Upper lobe of right lung (tissue), 1 donor: Measurements from ENCODE around the gene LTA4H. TPM values are rescaled to one million over a fixed set of nuclear protein-coding genes. Genes with fewer than 3 reads are reported as not detected.

Experiments
- ATAC-seq: fragments of 200-7000 bp; cut with Tn5 transposase; one replicate; pipeline ENCODE4 v1.9.1; 2020; ENCODE audit warnings: mild to moderate bottlenecking, moderate library complexity
- DNase-seq: peaks from one replicate; pipeline ENCODE4 v3.0.0-alpha.2; 2020
- H3K27ac ChIP-seq: fragments of 200-600 bp; one replicate; pipeline ENCODE4 v1.8.0; 2022
- H3K27me3 ChIP-seq: fragments of 200-600 bp; one replicate; pipeline ENCODE4 v1.8.0; 2022; ENCODE audit warnings: mild to moderate bottlenecking
- H3K36me3 ChIP-seq: fragments of 200-600 bp; one replicate; pipeline ENCODE4 v1.8.0; 2022
- H3K4me1 ChIP-seq: fragments of 200-600 bp; one replicate; pipeline ENCODE4 v1.8.0; 2022
- H3K4me3 ChIP-seq: fragments of 200-600 bp; one replicate; pipeline ENCODE4 v1.8.0; 2022; ENCODE audit warnings: mild to moderate bottlenecking
- H3K9me3 ChIP-seq: fragments of 200-600 bp; one replicate; pipeline ENCODE4 v1.8.0; 2022
- intact Hi-C: fragments of 100-400 bp; cut with DNase I; formaldehyde crosslinking; loops from one replicate; pipeline ENCODE4 v1.11.0; 2022
- total RNA-seq: library from RNA; stranded (reverse); fragmentation: NEBNext Ultra II Directional; extraction: Animal tissue kit (Norgen Biotek cat#: 25700); gene quantifications from one replicate; pipeline ENCODE4 v1.2.1, GENCODE V29; 2021
- TF ChIP-seq, protein P1 (sequence below): fragments of 200-600 bp; IDR thresholded peaks from one replicate; pipeline ENCODE4 v1.8.0; 2022; ENCODE audit warnings: antibody characterized with exemption
- donor health status: DM: no; HTN: yes; CAD: no; lungs with severe emphysema.

Gene LTA4H
- total RNA-seq, 1 donor from 2014 or later: 314 TPM

DNA sequence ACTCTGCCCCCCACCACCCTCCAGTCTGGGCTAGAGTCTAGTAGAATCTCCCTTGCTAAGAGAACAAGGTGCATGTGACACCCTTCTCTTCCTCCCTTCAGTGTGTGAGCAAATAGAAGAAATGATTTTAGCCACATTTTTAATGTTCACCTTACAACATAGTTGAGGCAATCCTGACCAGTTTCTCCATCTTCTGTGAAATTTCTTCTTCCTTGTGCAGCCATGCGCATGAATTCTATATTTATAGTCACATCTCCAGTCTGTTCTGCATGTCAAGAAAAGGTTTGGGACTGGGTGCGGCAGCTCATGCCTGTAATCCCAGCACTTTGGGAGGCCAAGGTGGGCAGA is 9.5 kb upstream of the LTA4H start:
- no peak for DNase-seq
- Histone ChIP-seq H3K4me3 (no peak overlapping the region), H3K27ac (peak overlapping the region; percentile 60), H3K36me3 (no peaks in the 10 kb centered on the region), H3K27me3 (no peaks in the 10 kb centered on the region), H3K4me1 (peaks cover 45% of the 10 kb centered on the region), H3K9me3 (no peaks in the 10 kb centered on the region)
- TF ChIP-seq, protein P1, sequence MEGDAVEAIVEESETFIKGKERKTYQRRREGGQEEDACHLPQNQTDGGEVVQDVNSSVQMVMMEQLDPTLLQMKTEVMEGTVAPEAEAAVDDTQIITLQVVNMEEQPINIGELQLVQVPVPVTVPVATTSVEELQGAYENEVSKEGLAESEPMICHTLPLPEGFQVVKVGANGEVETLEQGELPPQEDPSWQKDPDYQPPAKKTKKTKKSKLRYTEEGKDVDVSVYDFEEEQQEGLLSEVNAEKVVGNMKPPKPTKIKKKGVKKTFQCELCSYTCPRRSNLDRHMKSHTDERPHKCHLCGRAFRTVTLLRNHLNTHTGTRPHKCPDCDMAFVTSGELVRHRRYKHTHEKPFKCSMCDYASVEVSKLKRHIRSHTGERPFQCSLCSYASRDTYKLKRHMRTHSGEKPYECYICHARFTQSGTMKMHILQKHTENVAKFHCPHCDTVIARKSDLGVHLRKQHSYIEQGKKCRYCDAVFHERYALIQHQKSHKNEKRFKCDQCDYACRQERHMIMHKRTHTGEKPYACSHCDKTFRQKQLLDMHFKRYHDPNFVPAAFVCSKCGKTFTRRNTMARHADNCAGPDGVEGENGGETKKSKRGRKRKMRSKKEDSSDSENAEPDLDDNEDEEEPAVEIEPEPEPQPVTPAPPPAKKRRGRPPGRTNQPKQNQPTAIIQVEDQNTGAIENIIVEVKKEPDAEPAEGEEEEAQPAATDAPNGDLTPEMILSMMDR: no peak
- intact Hi-C loops: no loop called here
- ATAC-seq: peak; percentile 27

DNA sequence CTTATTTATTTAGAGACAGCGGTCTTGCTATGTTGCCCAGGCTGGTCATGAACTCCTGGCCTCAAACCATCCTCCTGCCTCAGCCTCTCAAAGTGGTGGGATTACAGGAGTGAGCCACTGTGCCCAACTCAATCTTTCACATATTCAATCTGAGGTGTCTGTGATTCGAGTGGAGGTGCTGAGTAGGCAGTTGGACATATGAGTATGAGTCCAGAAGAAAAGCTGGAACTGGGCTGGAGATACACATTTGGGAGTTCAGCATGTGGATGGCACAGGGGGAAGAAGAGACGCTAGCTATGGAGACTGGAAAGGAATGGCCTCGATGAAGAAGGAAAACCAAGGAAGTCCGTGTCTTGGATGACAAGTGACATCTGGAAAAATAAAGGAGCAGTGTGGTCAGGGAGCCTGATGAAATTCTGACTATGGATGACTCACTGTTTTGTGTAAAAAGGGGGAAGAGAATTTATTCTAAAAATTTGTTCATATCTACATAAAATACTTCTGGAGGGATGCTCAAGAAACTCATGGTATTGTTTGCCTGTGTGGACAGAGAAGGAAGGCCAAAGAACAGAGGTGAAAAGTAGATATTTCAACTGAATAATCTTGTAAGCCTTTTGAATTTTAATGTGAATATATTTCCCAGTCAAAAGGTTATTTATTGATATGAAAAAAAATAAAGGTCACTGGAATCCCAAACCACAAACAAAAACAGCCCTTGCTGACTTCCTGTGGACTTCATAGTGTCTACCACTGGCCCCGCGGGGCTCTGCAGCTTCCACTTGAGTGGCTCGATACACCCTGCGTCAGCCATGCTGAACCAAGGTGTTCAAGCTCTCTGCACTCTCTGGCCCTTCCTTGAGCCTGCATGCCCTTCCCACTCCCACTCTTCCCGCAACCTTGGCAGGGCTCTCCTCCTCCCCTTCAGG is 8.9 kb upstream of the LTA4H start:
- no peak for DNase-seq
- H3K4me3 ChIP-seq: no peak overlapping the region
- TF ChIP-seq, protein P1: no peak
- intact Hi-C loops: no loop called here
- peaks cover 39% of the 10 kb centered on the region for H3K4me1 ChIP-seq
- H3K36me3 ChIP-seq: no peaks in the 10 kb centered on the region
- no peaks in the 10 kb centered on the region for H3K9me3 ChIP-seq
- no peaks in the 10 kb centered on the region for H3K27me3 ChIP-seq
- ATAC-seq: peak; percentile 8
- H3K27ac ChIP-seq: peak overlapping the region; percentile 60

DNA sequence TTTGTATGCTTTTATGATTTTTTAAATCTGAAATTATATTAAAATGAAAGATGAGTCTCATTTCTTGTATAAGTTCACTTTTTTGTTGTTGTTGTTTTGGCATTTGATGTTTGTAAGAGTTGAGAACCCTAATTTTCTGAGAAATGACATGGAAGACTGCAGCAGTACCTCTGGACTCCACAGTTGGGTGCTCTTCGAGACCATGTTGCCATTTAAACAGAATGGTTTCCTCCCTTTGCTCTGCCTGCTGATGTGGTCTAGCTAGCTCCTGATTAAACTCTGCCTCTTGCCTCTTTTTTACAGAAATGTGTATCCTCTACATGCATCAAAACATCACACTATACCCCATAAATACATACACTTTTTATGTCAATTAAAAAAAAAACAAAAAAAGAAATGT is 5.8 kb upstream of the LTA4H start:
- Histone ChIP-seq H3K4me1 (peaks cover 13% of the 10 kb centered on the region), H3K27ac (no peak overlapping the region), H3K36me3 (no peaks in the 10 kb centered on the region), H3K4me3 (no peak overlapping the region), H3K27me3 (no peaks in the 10 kb centered on the region), H3K9me3 (no peaks in the 10 kb centered on the region)
- TF ChIP-seq, protein P1: no peak
- ATAC-seq: no peak
- intact Hi-C loops: no loop called here
- no peak for DNase-seq

DNA sequence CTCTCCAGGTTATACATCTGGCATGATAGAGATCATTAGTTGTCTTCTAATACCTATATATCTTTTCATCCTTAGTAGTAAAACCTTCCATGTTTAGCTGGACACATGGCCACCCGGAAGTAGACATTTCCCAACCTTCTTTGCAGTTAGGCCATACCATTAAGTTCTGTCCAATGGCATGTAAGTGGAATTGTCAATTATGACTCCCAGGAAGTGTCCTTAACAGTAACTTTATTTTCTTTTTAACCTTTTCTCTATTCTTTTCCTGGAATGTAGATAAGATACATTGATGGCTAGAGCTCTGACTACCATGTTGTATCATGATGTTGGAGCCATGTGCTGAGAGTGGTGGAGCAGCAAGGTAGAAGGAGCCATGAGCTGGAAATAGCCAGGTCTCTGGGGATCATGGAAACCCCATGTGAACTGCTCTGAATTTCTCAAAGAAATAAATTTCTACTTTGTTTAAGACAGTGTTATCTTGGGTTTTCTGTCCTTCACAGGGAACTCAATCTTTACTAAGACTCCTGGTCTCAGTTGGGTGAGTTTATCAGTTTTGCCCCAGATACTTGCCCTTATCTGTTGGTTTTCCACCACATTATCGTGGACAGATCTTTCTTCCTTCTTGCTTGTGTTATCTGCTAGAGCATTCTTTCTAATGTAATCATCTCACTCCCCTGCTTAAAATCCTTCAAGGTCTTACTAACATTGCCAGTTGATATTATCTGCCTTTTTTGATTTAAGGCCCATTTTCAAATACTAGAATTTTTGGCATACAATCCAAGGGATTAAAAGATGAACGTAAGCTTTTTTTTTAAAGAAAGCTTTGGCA is 5.1 kb upstream of the LTA4H start:
- no peak overlapping the region for H3K27ac ChIP-seq
- DNase-seq (no peak), ATAC-seq (no peak)
- no peaks in the 10 kb centered on the region for H3K9me3 ChIP-seq
- TF ChIP-seq, protein P1: no peak
- intact Hi-C loops: no loop called here
- H3K36me3 ChIP-seq: no peaks in the 10 kb centered on the region
- H3K4me3 ChIP-seq: no peak overlapping the region
- H3K4me1 ChIP-seq: peaks cover 10% of the 10 kb centered on the region
- no peaks in the 10 kb centered on the region for H3K27me3 ChIP-seq

DNA sequence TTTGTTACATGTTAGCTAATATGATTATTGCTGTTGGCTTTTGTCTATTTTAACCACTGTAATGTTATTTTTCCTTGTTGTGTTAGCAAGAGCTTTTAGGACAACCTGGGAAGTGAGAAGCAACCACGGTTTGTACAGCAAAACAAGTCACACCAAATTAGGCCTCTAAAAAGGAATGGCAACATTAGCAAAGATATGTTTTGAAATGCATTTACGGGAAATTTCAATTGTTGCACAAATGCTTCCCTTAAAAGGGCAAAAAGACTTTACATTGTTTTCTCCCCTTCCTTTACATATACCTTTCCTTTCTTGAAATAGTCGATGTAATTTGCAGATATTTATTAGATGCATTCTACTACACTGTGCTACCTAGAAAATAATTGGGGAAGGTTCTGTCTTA is 4.1 kb upstream of the LTA4H start:
- no peak overlapping the region for H3K27ac ChIP-seq
- no peaks in the 10 kb centered on the region for H3K9me3 ChIP-seq
- DNase-seq: no peak
- no peaks in the 10 kb centered on the region for H3K27me3 ChIP-seq
- no peak overlapping the region for H3K4me3 ChIP-seq
- TF ChIP-seq, protein P1: no peak
- H3K4me1 ChIP-seq: peaks cover 10% of the 10 kb centered on the region
- intact Hi-C loops: no loop called here
- no peaks in the 10 kb centered on the region for H3K36me3 ChIP-seq
- ATAC-seq: no peak
